GM21447 (cell line): Measurements from ENCODE around the gene CIDEB.
A peak's percentile ranks its signal among the peaks of the same experiment; 100 is the strongest.

ENCODE experiments used
- ATAC-seq: cut with Tn5 transposase; IDR thresholded peaks from one replicate; pipeline ENCODE4 v1.9.1; 2021; ENCODE audit not compliant: unreplicated experiment

CIDEB gene

DNA sequence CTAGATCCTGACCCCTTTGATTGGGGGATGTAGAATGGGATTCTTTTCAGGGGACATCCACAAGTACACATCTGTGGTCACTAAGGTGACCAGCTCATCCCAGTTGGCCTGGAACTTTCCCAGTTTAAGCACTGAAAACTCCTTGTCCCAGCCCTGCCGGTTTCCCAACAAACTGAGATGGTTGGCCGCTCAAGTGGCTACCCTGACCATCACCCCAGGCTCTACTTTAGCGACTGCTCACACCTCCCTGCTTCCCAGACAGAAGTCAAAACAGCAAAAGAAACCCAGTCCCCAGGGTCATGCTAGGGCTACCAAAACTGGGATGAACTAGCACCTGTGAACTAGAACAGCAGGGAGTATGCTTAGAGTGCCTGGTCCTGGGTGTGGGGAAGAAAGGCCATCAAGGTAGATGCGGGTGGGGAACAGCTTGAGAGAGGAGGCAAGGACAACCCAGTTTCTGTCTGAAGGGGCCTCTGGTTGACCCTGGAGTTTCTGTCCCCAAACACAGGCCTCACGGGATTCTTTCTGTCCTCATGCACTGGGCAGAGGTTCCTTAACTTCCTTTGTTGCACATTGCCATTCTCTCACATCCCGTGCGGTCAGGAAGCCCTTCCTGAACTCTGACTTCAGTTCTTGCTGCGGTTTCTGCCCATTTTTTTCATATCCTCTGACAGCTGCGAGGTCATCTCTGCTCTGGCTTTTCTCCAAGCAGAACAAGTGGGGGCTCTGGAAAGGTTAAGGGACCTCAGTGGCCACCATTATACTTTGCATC lies 5.1 kb upstream of the CIDEB start:
- no peak for ATAC-seq

GRCh38 chr14:24311837-24312615 lies 4.2 kb upstream of the CIDEB start:
- ATAC-seq: no peak

GRCh38 chr14:24310646-24311604 lies 3.1 kb upstream of the CIDEB start, which contains the start of gene LTB4R:
TSS of gene LTB4R (plus strand) at chr14:24311502. CDS start at chr14:24315652, 4,150 bp downstream.
- ATAC-seq: peak; percentile 58

DNA sequence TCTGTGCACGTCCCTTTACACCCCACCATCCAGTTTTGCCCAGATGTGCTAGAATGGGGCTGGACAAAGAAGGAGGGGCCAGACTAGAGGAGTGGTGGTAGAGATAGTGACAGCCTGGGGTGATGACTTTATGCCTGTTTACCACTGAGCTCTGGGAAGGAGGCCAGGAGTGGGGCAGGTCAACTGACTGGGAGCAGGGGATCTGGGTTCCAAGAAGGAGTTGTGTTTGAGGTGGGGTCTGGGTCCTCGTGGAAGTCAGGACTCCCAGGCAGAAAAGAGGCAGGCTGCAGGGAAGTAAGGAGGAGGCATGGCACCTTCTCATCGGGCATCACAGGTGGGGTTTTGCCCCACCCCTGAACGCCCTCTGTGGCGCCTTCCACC lies 2.5 kb upstream of the CIDEB start:
- ATAC-seq: no peak

- ATAC-seq: no peak
Observed at GRCh38 chr14:24309538-24310264, 1.9 kb upstream of the CIDEB start, which contains the start of gene LTB4R2. TSS of gene LTB4R2 (plus strand) at chr14:24310140. CDS start at chr14:24310665, 525 bp downstream.

DNA sequence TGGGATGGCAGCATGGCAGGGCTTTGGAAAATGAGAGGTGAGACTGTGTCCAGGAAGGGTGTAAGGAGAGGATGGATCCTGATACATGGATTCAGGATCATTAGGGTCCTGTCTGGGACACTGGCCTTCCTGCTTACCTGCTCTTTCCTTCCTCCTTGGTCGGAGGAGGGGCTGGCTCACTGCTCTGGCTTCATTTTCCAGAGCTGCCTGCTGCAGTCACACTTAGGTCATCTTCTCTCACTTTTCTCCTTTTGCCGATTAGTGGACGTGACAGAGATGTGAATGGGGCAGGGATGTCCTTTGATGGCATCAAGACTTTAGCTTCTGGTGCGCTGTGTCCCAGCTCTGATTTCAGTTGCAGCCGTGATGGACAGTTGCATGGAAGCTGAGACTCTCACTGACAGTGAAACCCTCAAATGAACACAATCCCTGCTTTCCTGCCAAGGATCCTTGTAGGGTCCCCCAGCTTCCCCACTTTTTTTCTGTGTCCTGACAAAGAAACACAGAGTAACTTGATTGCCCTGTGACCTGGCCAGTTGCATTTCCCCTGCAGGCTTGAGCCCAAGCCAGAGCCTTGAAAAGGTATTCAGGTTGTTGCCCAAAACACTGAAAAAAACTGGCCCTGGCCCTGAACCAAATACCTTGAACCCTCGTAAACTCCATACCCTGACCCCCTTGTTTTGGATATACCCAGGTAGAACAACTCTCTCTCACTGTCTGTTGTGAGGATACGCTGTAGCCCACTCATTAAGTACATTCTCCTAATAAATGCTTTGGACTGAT lies 756 bp upstream of the CIDEB start:
- ATAC-seq: no peak

- no peak for ATAC-seq
Observed at GRCh38 chr14:24307156-24307574, 612 bp downstream of the CIDEB start.

GRCh38 chr14:24304019-24304387 lies 3.8 kb downstream of the CIDEB start:
- no peak for ATAC-seq

GRCh38 chr14:24300326-24300980 lies 7.3 kb downstream of the CIDEB start:
- no peak for ATAC-seq

GRCh38 chr14:24299255-24300191 lies 8.3 kb downstream of the CIDEB start, which contains the start of the genes DHRS1 and NOP9:
TSS of gene DHRS1 (minus strand) at chr14:24299780. CDS start at chr14:24299106, 674 bp downstream.
TSS of gene NOP9 (plus strand) at chr14:24299850. CDS start at chr14:24299955, 105 bp downstream.
- peak; percentile 55 for ATAC-seq

DNA sequence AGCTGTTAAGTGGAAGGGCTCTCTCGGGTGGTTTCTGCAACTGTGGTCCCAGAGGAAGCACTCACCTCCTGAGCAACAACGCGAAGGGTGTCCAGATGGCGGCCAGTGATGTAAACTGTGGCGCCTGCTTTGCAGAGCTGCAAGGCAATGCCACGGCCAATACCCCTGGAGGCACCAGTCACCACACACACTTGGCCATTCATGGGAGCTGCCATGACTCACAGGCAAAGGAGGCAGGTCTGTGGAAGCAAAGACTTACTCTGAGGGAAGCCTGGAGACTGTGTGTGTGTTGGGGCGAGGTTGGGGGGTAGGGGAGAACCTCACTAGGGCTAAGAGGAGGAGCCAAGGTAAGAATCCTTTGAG lies 8.9 kb downstream of the CIDEB start:
- ATAC-seq: no peak

- ATAC-seq: peak; percentile 21
Observed at GRCh38 chr14:24297190-24297964, 10.4 kb downstream of the CIDEB start.

- ATAC-seq: peak; percentile 41
Observed at GRCh38 chr14:24296341-24297157, 11.2 kb downstream of the CIDEB start.

- ATAC-seq: no peak
Observed at GRCh38 chr14:24293525-24293924, 14.3 kb downstream of the CIDEB start.

DNA sequence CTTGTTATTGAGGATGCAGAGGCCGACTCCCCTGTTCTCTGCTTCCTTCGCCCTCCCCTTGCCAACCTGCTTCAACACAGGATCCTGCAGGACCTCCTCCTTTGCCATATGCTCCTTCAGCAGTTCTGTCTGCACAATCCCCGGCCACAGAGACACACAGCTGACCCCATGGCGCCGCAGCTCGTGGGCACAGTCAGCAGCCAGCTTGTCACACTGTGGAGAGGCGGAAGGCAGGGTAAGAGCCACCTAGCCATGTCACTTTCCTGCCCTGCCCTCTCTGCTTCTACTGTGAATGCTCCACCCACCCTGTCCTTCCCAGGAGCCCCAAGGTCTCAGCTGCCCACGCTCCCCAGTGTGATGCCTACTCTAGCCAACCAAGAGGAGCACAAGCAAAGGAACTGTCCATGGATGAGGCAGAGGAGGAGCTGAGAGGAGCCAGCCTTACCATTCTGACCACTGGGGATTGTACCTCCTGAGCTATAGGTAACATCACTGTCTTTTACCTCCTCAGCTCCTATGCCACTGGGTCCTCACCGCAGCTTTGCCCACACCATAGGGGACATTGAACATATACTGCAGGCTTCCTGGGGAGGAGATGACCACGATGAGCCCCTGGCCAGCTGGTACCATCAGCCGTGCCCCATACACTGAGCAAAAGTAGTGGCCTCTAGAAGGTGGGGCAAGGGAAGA lies 15.5 kb downstream of the CIDEB start:
- no peak for ATAC-seq
